Measurements from ENCODE around the gene METTL8. TPM values are rescaled to one million over a fixed set of nuclear protein-coding genes. Genes with fewer than 3 reads are reported as not detected.

METTL8 gene
- total RNA-seq, 2 donors from 2014 or later = 8.1 to 18.0 TPM

DNA sequence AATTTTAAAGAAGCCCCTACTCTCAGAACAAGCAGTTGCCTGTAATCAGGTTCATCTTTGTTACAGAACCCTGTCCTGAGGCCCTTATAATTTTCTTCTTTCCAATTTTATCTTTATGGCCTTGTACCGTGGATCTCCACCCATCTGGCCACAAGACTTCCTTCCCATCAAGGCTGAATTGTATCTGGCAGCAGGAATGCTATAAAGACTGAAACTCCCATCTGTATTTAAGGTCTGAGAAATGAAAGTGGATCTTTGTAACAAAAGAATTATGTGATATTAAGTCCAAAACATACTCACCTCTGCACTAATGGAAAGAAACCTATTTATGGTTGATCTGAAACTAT, 91.8 kb downstream of the METTL8 start:
- intact Hi-C loops (cut with DNase I) = no loop called here
- H3K36me3 ChIP-seq = no peaks in the 10 kb centered on the region
- no peak overlapping the region for H3K27ac ChIP-seq
- no peak for TF ChIP-seq POLR2AphosphoS5 (IDR thresholded peaks at IDR 0.05)
- TF ChIP-seq, protein P1, sequence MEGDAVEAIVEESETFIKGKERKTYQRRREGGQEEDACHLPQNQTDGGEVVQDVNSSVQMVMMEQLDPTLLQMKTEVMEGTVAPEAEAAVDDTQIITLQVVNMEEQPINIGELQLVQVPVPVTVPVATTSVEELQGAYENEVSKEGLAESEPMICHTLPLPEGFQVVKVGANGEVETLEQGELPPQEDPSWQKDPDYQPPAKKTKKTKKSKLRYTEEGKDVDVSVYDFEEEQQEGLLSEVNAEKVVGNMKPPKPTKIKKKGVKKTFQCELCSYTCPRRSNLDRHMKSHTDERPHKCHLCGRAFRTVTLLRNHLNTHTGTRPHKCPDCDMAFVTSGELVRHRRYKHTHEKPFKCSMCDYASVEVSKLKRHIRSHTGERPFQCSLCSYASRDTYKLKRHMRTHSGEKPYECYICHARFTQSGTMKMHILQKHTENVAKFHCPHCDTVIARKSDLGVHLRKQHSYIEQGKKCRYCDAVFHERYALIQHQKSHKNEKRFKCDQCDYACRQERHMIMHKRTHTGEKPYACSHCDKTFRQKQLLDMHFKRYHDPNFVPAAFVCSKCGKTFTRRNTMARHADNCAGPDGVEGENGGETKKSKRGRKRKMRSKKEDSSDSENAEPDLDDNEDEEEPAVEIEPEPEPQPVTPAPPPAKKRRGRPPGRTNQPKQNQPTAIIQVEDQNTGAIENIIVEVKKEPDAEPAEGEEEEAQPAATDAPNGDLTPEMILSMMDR (IDR thresholded peaks at IDR 0.05) = no peak
- TF ChIP-seq POLR2A (IDR thresholded peaks at IDR 0.05) = no peak
- peaks cover under 1% of the 10 kb centered on the region for H3K4me1 ChIP-seq (replicated peaks)
- no peaks in the 10 kb centered on the region for H3K9me3 ChIP-seq
- WGBS = 21% methylated on average over 1 of the region's 1 CpG
- no peak for DNase-seq (ENCODE audit: low spot score)
- no peak overlapping the region for H3K4me3 ChIP-seq
- no peaks in the 10 kb centered on the region for H3K27me3 ChIP-seq (replicated peaks; ENCODE audit: insufficient read depth)

DNA sequence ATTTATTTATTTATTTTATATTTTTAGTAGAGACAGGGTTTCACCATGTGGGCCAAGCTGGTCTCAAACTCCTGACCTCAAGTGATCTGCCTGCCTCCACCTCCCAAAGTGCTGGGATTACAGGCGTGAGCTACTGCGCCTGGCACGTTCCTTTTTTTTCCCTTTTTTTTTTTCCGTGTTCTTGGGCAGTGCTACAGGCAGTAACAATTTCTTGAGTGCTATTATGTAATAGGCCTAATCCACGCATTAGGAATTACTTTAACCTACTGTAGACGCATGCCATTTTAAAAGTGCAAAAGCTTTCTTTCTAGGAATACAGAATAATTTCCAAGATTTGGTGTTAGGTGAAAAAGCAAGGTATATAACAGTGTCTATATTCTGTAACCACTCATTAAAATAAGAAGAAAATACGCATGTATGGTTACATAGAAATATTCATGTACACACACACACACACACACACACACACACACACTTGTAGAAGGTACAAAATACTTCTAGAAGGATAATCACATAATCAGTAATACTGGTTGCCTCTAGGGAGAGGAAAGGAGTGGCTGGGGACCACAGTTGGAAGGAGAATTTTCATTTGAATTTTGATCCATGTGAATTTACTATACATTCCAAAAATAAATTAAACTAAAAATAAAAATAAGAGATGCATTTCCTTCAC, 92.3 kb downstream of the METTL8 start:
- 93% methylated on average over 7 of the region's 7 CpGs for WGBS
- H3K27ac ChIP-seq = no peak overlapping the region
- H3K4me3 ChIP-seq = no peak overlapping the region
- DNase-seq (ENCODE audit: low spot score) = no peak
- intact Hi-C loops (cut with DNase I) = no loop called here
- no peaks in the 10 kb centered on the region for H3K9me3 ChIP-seq
- H3K4me1 ChIP-seq (replicated peaks) = no peaks in the 10 kb centered on the region
- no peaks in the 10 kb centered on the region for H3K36me3 ChIP-seq
- no peaks in the 10 kb centered on the region for H3K27me3 ChIP-seq (replicated peaks; ENCODE audit: insufficient read depth)
- TF ChIP-seq POLR2AphosphoS5 (IDR thresholded peaks at IDR 0.05) (no peak), POLR2A (IDR thresholded peaks at IDR 0.05) (no peak)
- TF ChIP-seq, protein P1 (IDR thresholded peaks at IDR 0.05) = no peak

DNA sequence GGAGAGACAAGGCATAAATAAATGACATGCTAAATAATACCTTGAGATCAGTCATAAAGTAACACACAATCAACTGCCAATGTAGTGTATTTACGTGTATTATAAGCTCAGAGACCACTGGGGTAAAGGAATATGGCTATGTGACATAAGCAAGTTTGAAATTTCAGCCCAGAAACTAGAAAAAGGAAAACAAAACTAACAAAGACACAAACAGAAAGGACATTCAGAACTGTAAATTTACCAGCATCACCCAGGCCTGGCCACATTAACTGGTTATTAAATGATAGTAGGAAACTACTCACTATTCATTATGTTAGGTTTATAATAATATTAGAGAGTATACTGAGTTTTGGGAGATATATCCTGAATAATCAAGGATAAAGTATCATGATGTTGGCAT, 98.8 kb downstream of the METTL8 start:
- intact Hi-C loops (cut with DNase I) = no loop called here
- no peak for TF ChIP-seq POLR2AphosphoS5 (IDR thresholded peaks at IDR 0.05)
- H3K4me1 ChIP-seq (replicated peaks) = no peaks in the 10 kb centered on the region
- no peak for DNase-seq (ENCODE audit: low spot score)
- no peaks in the 10 kb centered on the region for H3K9me3 ChIP-seq
- no peaks in the 10 kb centered on the region for H3K36me3 ChIP-seq
- H3K4me3 ChIP-seq = no peak overlapping the region
- H3K27ac ChIP-seq = no peak overlapping the region
- 94% methylated on average over 1 of the region's 1 CpG for WGBS
- no peaks in the 10 kb centered on the region for H3K27me3 ChIP-seq (replicated peaks; ENCODE audit: insufficient read depth)

DNA sequence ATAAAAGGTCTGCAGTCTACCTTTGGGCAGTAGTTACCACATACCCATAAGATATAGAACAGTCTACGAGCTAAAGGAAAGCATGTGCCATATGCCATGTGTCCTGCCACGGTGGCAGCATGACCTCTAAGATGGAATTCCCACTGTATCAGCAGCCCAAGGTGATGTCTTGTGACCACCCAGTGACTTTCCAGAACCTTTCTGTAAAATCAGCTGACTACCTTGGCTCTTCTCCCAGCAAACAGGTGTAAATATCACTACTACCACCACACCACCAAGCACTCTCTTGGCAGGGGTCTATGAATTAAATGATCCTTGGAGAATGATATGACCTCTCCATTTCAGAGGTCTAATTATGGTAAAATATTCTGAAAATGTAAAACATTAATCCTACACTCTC, 99.6 kb downstream of the METTL8 start:
- Histone ChIP-seq H3K4me3 (no peak overlapping the region), H3K27ac (no peak overlapping the region), H3K4me1 (replicated peaks) (no peaks in the 10 kb centered on the region), H3K27me3 (replicated peaks; ENCODE audit: insufficient read depth) (no peaks in the 10 kb centered on the region), H3K9me3 (no peaks in the 10 kb centered on the region), H3K36me3 (no peaks in the 10 kb centered on the region)
- WGBS = 88% methylated on average over 2 of the region's 2 CpGs
- DNase-seq (ENCODE audit: low spot score) = no peak
- TF ChIP-seq, protein P1 (IDR thresholded peaks at IDR 0.05) = no peak
- no peak for TF ChIP-seq POLR2AphosphoS5 (IDR thresholded peaks at IDR 0.05)
- no peak for TF ChIP-seq POLR2A (IDR thresholded peaks at IDR 0.05)
- intact Hi-C loops (cut with DNase I) = no loop called here

DNA sequence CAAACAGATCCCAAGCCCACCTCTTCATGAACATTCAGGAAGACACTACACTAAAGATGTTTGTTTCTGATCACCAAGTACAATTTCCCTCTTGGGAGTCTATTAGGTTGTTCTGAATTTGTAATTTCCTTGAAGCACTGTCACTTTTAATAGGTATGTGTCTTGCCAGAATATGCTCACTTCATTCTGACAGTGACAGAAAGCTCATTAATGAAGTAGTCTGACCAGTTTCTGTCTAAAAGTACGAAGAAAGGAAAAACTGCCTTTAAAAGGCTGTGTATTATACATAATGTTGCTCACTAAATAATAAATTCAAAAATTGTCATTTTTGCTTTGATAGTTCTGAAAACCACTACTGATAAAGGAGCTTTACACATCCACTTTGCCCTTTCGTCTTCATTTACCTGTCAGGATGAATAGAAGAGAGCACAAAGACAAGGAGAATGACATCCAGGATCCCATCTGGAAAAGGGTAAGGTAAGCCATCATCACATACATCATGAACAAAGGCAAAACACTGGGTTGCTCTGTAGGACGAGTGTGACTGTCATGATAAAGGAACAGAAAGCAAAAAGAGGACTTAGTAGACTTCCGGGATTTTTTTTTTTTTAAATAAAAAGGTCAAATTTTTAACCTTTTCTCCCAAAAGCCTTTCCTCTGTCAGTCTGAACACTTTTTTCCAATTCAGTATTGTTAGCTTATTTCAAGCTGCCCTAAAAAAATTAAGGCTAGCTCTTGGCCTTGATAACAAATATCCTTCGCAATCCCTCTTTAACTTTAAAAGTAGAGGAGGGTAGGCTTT, 103.4 kb downstream of the METTL8 start:
- Histone ChIP-seq H3K4me3 (no peak overlapping the region), H3K27ac (no peak overlapping the region), H3K36me3 (no peaks in the 10 kb centered on the region), H3K4me1 (replicated peaks) (no peaks in the 10 kb centered on the region), H3K9me3 (no peaks in the 10 kb centered on the region), H3K27me3 (replicated peaks; ENCODE audit: insufficient read depth) (no peaks in the 10 kb centered on the region)
- TF ChIP-seq, protein P1 (IDR thresholded peaks at IDR 0.05) = no peak
- TF ChIP-seq POLR2AphosphoS5 (IDR thresholded peaks at IDR 0.05) = no peak
- TF ChIP-seq POLR2A (IDR thresholded peaks at IDR 0.05) = no peak
- 56% methylated on average over 5 of the region's 5 CpGs for WGBS
- no peak for DNase-seq (ENCODE audit: low spot score)
- intact Hi-C loops (cut with DNase I) = no loop called here

Measured in prostate gland (tissue), 2 donors.